Left ventricle myocardium inferior (tissue), 1 donor: ENCODE data around the gene KIRREL3. TPM values are rescaled to one million over a fixed set of nuclear protein-coding genes. Genes with fewer than 3 reads are reported as not detected.

Experiments used
- DNase-seq: peaks from one replicate; pipeline ENCODE4 v3.0.0-alpha.2; 2020
- H3K27ac ChIP-seq: fragments of 200-600 bp; replicated peaks from 2 replicates; pipeline ENCODE4 v1.8.0; 2021
- H3K27me3 ChIP-seq: fragments of 200-600 bp; 2 replicates; pipeline ENCODE4 v1.8.0; 2021; ENCODE audit warnings: low read depth
- H3K36me3 ChIP-seq: fragments of 200-600 bp; 2 replicates; pipeline ENCODE4 v1.8.0; 2021
- H3K4me1 ChIP-seq: fragments of 200-600 bp; 2 replicates; pipeline ENCODE4 v1.8.0; 2021
- H3K4me3 ChIP-seq: fragments of 200-600 bp; 2 replicates; pipeline ENCODE4 v1.8.0; 2021; ENCODE audit warnings: mild to moderate bottlenecking, moderate library complexity
- H3K9me3 ChIP-seq: fragments of 200-600 bp; replicated peaks from 2 replicates; pipeline ENCODE4 v1.8.0; 2021
- CTCF ChIP-seq: fragments of 200-600 bp; IDR thresholded peaks from 2 replicates; pipeline ENCODE4 v1.8.0; 2021; ENCODE audit warnings: antibody characterized with exemption, mild to moderate bottlenecking, borderline replicate concordance
- intact Hi-C: fragments of 100-400 bp; cut with micrococcal nuclease; formaldehyde crosslinking; loops from one replicate; pipeline ENCODE4 v1.11.0; 2022
- total RNA-seq: library from RNA; stranded (reverse); fragmentation: NEBNext Ultra II Directional; extraction: Animal tissue kit (Norgen Biotek cat#: 25700); gene quantifications from one replicate; pipeline ENCODE4 v1.2.1, GENCODE V29; 2021
- donor health status: DM: no; HTN: yes; CAD: no; lungs with severe emphysema.

The KIRREL3 gene
- total RNA-seq, 1 donor from 2014 or later = 0.74 TPM

- H3K27me3 ChIP-seq = peaks cover 74% of the 10 kb centered on the region
- H3K27ac ChIP-seq = no peak overlapping the region
- no peak for DNase-seq
- intact Hi-C loops = no loop called here
- no peaks in the 10 kb centered on the region for H3K36me3 ChIP-seq
- no peaks in the 10 kb centered on the region for H3K9me3 ChIP-seq
- no peaks in the 10 kb centered on the region for H3K4me1 ChIP-seq
- no peak for TF ChIP-seq CTCF
- no peak overlapping the region for H3K4me3 ChIP-seq
Measured at GRCh38 chr11:126529037-126529436, 471.5 kb downstream of the KIRREL3 start.

- Histone ChIP-seq H3K4me1 (no peaks in the 10 kb centered on the region), H3K4me3 (no peak overlapping the region), H3K27me3 (peaks cover 80% of the 10 kb centered on the region), H3K27ac (no peak overlapping the region), H3K36me3 (no peaks in the 10 kb centered on the region), H3K9me3 (no peaks in the 10 kb centered on the region)
- TF ChIP-seq CTCF = no peak
- no peak for DNase-seq
- intact Hi-C loops = no loop called here
Measured at GRCh38 chr11:126528075-126528474, 472.5 kb downstream of the KIRREL3 start.

GRCh38 chr11:126527651-126528050 lies 472.9 kb downstream of the KIRREL3 start:
- Histone ChIP-seq H3K9me3 (no peaks in the 10 kb centered on the region), H3K4me1 (no peaks in the 10 kb centered on the region), H3K27ac (no peak overlapping the region), H3K4me3 (no peak overlapping the region), H3K27me3 (peaks cover 83% of the 10 kb centered on the region), H3K36me3 (no peaks in the 10 kb centered on the region)
- no peak for DNase-seq
- intact Hi-C loops = no loop called here
- TF ChIP-seq CTCF = no peak

- Histone ChIP-seq H3K4me3 (no peak overlapping the region), H3K4me1 (no peaks in the 10 kb centered on the region), H3K9me3 (no peaks in the 10 kb centered on the region), H3K36me3 (no peaks in the 10 kb centered on the region), H3K27me3 (peaks cover 79% of the 10 kb centered on the region), H3K27ac (no peak overlapping the region)
- no peak for TF ChIP-seq CTCF
- intact Hi-C loops = no loop called here
- no peak for DNase-seq
Measured at GRCh38 chr11:126526471-126526870, 474.1 kb downstream of the KIRREL3 start.

GRCh38 chr11:126525702-126526101 lies 474.9 kb downstream of the KIRREL3 start:
- peaks cover 80% of the 10 kb centered on the region for H3K27me3 ChIP-seq
- no peaks in the 10 kb centered on the region for H3K9me3 ChIP-seq
- no peak for TF ChIP-seq CTCF
- no peaks in the 10 kb centered on the region for H3K36me3 ChIP-seq
- no peak for DNase-seq
- H3K4me3 ChIP-seq = no peak overlapping the region
- no peak overlapping the region for H3K27ac ChIP-seq
- H3K4me1 ChIP-seq = no peaks in the 10 kb centered on the region
- intact Hi-C loops = no loop called here

GRCh38 chr11:126525216-126525615 lies 475.4 kb downstream of the KIRREL3 start:
- Histone ChIP-seq H3K27me3 (peaks cover 80% of the 10 kb centered on the region), H3K27ac (no peak overlapping the region), H3K4me1 (no peaks in the 10 kb centered on the region), H3K36me3 (no peaks in the 10 kb centered on the region), H3K9me3 (no peaks in the 10 kb centered on the region), H3K4me3 (no peak overlapping the region)
- TF ChIP-seq CTCF = no peak
- no peak for DNase-seq
- intact Hi-C loops = no loop called here
